Activated CD4-positive, alpha-beta T cell treated with anti-CD3 and anti-CD28 coated beads, Interleukin-2, amount 50 U/mL, for 48 hours (primary cell): Measurements from ENCODE around the gene COL18A1.

ENCODE experiments used
- DNase-seq, 2 experiments: peaks; one replicate each; pipeline ENCODE4 v3.0.0-alpha.2; 2020

Gene COL18A1

DNA sequence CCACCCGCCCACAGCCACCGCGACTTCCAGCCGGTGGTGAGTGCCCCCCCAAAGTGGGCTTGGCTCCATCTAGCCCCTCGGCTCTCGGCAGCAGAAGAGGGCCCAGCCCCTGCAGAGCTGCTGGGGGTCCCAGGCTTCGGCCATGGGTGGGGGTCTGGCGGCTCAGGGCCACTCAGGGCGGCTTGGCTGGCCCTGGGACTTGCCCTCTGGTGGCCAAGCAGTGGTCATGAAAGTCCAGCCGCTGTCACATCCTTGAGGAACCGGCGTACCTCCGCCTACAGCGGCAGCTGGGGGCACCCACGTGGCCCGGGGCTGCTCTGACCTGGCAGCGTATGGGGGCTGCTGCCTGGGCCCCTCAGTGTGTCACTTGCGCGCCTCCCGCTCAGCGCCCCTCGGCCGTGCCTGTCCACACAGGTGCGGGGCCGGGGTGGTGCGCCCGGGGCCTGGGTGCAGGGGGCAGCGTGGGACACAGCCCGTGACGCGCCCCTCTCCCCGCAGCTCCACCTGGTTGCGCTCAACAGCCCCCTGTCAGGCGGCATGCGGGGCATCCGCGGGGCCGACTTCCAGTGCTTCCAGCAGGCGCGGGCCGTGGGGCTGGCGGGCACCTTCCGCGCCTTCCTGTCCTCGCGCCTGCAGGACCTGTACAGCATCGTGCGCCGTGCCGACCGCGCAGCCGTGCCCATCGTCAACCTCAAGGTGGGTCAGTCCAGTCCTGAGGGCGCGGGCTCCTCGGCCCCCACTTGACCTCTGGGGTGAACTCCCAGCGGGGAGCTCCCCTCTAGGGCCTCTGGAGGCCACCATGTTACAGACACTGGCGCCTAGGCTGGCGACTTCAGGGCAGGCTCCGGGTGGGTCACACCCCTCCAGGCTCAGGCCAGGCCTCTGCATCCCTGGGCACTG lies 104.9 kb downstream of the COL18A1 start:
- no peak for DNase-seq

DNA sequence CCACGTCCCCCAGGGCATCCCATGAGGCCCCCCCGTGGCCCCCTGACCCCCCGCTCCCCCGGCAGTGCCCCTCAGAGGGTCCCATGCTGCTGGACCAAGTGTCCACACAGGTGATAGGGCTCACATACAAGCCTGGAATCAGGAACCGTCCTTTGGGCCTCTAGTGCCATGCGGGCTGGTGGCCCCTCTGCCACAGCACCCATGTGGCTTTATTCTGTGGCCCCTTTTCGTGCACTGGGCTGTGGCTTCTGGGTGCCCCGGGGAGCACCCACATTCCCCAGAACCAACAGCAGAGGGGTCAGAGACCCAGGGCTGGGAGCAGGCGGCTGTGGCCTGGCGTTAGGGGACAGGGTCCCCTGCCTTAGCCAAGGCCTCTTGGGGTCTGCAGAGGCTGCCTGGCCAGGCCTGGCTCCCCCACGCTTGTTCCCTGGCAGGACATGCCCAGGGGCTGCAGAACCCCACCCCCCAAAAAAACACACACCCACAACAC lies 105.5 kb downstream of the COL18A1 start:
- DNase-seq, result no peak

DNA sequence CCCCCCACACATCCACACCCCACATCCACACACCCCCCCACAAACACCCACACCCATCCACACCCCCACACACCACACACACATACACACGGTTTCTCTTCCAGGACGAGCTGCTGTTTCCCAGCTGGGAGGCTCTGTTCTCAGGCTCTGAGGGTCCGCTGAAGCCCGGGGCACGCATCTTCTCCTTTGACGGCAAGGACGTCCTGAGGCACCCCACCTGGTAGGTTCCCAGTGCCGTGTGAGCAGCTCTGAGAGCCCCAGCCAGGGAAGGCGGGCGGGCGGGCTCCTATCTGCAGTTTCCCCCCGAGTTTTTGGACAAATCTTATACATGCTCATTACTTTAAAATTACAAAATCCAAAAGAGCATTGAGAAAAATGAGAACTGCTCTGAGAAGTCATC lies 106.0 kb downstream of the COL18A1 start:
- DNase-seq, result no peak

DNA sequence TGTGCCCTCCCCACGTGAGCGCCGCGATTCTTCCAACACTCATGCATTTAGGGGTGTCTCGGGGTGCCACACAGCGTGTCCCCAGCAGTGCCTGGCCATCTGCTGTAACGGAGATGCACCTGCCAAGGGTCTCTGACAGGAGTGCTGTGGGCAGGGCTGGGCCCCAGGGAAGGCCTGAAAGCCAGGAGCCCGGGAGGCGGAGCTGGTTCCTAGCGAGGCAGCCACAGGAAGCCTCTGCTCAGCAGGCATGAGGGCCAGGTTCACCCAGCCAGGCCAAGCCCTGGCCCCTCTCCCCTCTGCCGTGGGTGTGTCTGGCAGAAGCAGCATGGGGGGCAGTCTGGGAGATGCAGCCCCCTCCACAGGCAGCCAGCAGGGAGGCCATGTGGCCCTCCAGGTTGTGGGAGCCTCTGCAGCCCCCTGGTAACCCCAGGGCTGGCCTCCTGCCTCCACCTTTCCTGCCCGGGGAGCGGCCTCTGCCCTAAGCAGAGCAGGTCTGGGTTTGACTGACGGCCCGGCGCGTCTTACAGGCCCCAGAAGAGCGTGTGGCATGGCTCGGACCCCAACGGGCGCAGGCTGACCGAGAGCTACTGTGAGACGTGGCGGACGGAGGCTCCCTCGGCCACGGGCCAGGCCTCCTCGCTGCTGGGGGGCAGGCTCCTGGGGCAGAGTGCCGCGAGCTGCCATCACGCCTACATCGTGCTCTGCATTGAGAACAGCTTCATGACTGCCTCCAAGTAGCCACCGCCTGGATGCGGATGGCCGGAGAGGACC lies 106.9 kb downstream of the COL18A1 start:
- no peak for DNase-seq

DNA sequence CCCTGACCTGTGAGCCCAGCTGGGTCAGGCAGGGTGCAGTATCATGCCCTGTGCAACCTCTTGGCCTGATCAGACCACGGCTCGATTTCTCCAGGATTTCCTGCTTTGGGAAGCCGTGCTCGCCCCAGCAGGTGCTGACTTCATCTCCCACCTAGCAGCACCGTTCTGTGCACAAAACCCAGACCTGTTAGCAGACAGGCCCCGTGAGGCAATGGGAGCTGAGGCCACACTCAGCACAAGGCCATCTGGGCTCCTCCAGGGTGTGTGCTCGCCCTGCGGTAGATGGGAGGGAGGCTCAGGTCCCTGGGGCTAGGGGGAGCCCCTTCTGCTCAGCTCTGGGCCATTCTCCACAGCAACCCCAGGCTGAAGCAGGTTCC lies 107.6 kb downstream of the COL18A1 start:
- no peak for DNase-seq

DNA sequence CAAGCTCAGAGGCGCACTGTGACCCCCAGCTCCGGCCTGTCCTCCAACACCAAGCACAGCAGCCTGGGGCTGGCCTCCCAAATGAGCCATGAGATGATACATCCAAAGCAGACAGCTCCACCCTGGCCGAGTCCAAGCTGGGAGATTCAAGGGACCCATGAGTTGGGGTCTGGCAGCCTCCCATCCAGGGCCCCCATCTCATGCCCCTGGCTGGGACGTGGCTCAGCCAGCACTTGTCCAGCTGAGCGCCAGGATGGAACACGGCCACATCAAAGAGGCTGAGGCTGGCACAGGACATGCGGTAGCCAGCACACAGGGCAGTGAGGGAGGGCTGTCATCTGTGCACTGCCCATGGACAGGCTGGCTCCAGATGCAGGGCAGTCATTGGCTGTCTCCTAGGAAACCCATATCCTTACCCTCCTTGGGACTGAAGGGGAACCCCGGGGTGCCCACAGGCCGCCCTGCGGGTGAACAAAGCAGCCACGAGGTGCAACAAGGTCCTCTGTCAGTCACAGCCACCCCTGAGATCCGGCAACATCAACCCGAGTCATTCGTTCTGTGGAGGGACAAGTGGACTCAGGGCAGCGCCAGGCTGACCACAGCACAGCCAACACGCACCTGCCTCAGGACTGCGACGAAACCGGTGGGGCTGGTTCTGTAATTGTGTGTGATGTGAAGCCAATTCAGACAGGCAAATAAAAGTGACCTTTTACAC lies 108.2 kb downstream of the COL18A1 start:
- DNase-seq, result no peak

- DNase-seq, result no peak
Observed at GRCh38 chr21:45513741-45514310, 108.9 kb downstream of the COL18A1 start.

DNA sequence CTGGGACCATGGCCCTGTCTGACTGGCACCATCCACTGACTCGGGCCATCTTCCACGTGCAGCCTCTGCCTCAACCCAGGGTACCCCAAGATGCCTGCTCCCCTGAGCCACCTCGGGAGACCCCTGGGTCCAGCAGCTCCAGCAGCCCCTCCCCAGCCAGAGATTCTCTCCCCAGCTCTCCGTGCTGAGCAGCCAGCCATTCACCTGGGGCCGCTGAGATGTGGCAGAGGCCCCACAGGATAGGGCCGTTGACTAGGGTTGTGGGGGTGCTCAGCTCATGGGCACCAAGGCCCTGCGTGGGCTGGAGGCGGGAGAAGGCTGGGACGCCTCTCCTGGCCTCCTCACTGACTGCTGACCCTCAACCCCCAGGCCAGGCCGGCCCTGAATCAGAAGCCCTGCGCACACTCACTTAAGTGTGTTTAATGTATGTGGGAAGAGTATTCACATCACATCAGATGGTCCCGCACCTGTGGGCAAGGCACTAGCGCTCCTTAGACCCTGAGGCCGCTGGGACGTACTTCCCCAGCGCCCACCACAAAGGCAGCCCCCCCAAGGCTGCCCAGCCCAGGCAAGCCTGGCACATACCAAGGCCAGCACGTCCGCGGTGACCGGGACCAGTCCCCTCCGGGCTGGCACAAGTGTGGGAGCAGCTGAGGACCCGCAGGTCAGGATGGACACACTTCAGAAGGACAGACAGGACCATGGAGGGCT lies 109.5 kb downstream of the COL18A1 start:
- no peak for DNase-seq

DNA sequence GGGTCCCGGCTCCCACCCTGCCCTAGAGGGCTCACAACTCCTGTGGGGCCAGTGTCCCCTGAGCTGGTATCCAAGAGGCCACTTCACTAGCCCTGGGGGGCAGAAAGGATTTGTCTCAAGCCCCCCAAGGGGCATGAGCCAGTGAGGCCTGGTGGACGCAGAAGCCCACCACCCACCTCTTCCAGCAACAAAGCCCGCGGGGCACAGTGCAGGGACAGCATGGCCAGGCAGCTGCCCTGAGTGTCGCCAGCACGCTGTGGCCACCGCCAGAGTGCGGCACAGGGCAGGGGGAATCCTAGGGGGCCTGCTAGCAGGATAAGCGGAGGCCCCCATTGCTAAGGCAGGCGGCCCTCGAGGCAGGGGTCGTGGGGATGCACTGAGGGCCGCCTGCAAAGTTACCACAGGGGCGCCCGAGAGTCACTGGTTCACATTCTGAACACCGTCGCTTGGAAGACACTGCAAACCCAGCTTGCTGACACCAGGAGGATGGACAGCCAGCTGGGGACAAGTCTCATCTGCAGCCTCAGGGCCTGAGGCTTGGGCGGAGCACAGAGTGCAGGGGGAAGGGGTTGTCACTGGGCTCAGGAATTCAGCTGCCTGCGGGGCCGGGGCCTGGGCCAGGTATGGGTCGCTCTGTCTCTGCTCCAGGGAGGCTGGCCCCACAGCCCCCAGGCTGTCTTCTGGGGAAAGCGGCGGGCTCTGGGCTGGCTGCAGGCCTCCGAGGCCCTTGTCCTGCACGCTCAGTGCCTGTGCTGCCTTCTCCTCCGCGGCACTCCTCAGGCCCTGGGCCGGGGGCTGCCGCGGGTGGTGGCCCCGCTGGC lies 110.5 kb downstream of the COL18A1 start:
- no peak for DNase-seq

DNA sequence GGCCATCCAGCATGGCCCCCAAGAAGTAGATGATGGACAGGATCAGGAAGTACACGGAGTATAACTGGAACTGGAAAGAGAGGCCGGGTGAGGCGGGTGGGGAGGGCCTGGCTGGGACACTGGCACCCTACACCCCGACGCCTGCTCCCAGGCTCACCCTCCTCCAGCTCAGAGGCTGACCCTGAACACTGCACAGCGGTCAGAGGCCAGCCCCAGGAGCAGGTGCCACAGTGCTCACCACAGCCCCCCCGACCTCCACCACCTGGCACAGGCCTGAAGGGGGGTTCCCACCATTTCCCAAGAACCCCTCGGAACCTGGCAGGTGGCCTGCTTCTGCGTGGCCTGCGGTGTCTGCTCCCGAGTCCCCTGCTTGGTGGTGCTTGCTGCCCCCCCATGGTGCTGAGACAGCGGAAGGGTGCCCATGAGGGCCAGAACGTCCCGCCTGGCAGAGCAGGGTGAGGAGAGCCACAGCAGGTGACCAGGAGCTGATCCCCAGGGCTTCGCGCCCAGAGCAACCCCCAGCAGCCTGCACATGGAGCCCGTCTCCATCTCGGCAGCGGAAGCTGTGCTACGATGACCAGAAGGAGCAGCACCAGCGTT lies 111.2 kb downstream of the COL18A1 start:
- no peak for DNase-seq

- DNase-seq, result no peak
Observed at GRCh38 chr21:45516671-45517151, 111.7 kb downstream of the COL18A1 start.

- no peak for DNase-seq
Observed at GRCh38 chr21:45517249-45518065, 112.5 kb downstream of the COL18A1 start.

- DNase-seq, result no peak
Observed at GRCh38 chr21:45518742-45519141, 113.8 kb downstream of the COL18A1 start.

DNA sequence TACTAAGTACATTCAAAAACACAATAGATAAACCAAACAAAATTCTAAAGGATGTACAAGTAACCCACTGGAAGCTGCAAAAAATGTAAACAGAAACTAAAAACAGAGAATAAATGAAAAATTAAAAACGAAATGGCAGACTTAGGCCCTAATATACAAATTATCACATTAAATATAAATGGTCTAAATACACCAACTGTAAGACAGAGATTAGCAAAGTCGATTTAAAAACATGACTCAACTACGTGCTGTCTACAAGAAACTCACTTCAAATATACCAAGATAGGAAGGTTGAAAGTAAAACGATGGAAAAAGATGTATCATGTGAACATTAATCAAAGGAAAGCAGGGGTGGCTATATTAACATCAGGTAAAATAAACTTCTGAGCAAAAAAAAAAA lies 114.2 kb downstream of the COL18A1 start:
- DNase-seq, result no peak

GRCh38 chr21:45521241-45521640 lies 116.3 kb downstream of the COL18A1 start:
- DNase-seq, result no peak

DNA sequence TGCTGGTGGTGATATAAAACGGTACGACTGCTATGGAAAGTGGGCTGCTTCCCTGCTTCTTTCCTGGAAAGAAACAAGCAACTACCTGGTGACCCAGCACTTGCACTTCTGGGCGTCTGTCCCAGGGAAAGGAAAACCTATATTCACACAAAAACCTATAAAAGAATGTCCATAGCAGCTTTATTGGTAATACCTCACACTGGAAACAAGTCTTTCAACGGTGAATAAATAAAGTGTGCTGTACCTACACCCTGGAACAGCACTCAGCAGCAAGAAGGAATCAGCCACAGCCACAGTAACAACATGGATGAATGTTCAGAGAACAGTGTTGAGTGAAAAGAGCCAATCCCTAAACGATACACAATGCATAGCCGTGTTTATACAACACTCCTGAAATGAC lies 117.4 kb downstream of the COL18A1 start:
- DNase-seq, result no peak

DNA sequence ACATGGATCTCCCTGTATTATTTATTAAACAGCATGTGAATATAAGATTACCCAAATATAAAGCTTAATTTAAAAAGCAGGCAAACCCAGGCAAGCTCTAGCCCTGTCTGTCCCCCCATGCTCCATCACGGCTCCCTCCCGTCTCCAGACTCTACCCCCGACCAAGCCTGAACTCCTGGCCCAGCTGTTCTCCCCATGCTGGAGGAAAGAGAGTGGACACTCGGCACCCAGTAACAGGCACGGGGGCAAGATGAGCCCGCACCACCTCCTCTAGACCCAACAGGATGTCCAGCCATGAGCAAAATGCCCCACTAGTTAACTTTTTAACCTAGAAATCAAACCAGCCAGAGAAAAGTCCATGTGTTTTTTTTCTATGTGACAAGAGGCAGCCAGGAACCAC lies 118.0 kb downstream of the COL18A1 start:
- no peak for DNase-seq

DNA sequence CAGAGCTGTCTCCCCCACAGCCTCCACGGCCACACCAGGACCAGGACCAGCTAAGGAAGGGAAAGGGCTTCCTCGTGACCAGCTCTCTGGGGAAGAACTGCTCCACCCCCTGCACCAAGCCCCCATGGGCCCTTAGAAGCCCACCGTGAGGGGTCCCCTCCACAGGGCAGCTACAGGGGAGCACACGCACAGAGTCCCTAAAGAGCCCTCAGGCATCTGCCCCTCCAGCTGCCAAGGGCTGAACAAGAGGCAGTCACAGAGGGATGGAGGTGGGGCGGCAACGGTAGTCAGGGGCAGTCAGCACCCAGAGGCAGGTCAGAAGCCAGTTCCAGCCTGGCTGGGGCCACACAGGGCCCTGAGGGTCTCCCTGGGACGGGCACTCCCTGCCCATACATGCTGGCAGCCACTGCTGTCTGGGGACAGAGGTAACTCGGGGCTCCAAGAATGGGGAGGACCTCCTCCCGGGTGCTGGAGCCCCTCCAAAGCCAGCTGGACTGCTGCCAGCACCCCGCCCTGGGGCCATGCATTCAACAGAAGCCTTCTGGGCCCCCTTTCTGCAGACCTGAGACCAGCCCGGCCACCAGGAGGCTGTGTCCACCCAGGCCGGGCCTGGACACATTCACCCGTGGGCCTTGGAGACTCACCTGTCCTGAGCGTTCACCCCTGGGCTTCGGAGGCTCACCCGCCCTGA lies 118.6 kb downstream of the COL18A1 start:
- DNase-seq, result no peak

DNA sequence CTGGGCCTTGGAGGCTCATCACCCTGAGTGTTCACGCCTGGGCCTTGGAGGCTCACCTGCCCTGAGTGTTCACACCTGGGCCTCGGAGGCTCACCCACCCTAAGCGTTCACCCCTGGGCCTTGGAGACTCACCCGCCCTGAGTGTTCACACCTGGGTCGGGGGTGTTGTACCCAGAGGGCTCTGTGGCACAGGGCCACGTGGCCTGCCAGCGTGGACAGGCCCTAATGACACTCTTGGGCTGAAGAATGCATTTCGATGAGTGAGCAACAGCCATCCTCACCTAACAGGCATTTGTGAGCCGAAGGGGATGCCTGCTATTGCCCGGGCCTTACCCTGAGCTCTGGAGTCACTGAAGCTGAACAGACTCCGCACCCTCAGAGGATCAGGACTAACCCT lies 119.8 kb downstream of the COL18A1 start:
- no peak for DNase-seq
